IMR-90 (cell line): ENCODE measurements around the gene RPEL1. TPM values are rescaled to one million over a fixed set of nuclear protein-coding genes. Genes with fewer than 3 reads are reported as not detected.

Experiments used
- ATAC-seq: fragments of 200-7000 bp; cut with Tn5 transposase; 2 replicates; pipeline ENCODE4 v1.9.1; 2020; ENCODE audit warnings: low read depth, mild to moderate bottlenecking, moderate library complexity
- BruUV-seq: library from RNA; stranded (reverse); fragments of 400-500 nt; replicated peaks from 2 replicates; lab custom pipeline; 2021; lab: Mats Ljungman, UMichigan
- CTCF ChIA-PET: fragments of 300-600 bp; formaldehyde crosslinking; extraction: SDS; loops from one replicate; lab custom pipeline; 2021; ENCODE audit warnings: antibody characterized with exemption; lab: Yijun Ruan, JAX
- POLR2A ChIA-PET: fragments of 300-600 bp; sonication (Branson Sonifier 250); formaldehyde crosslinking; loops from one replicate; lab custom pipeline; 2022; ENCODE audit warnings: antibody characterized with exemption; ENCODE audit not compliant: unreplicated experiment; lab: Charles Lee
- DNase-seq: peaks from one replicate; pipeline ENCODE4 v3.0.0; 2013
- H2AFZ ChIP-seq: replicated peaks from 2 replicates; pipeline ENCODE3; 2013; ENCODE audit warnings: low read length, mild to moderate bottlenecking; ENCODE audit not compliant: poor library complexity
- H2AK5ac ChIP-seq: 2 replicates; pipeline ENCODE4 v1.6.1; 2013; ENCODE audit warnings: low read depth, low read length, inconsistent platforms
- H2AK9ac ChIP-seq: replicated peaks from 2 replicates; pipeline ENCODE3; 2013; ENCODE audit warnings: mild to moderate bottlenecking, low read depth, low read length, moderate library complexity; ENCODE audit not compliant: poor library complexity
- H2BK120ac ChIP-seq: 2 replicates; pipeline ENCODE4 v1.6.1; 2013; ENCODE audit warnings: low read depth, low read length, inconsistent platforms
- H2BK15ac ChIP-seq: 3 replicates; pipeline ENCODE4 v1.6.1; 2013; ENCODE audit warnings: low read depth, low read length, inconsistent platforms
- H2BK20ac ChIP-seq: 2 replicates; pipeline ENCODE4 v1.6.1; 2013; ENCODE audit warnings: low read depth, mild to moderate bottlenecking, inconsistent platforms, low read length, moderate library complexity
- H2BK5ac ChIP-seq: 2 replicates; pipeline ENCODE4 v1.6.1; 2013; ENCODE audit warnings: mild to moderate bottlenecking, low read depth, low read length, inconsistent platforms; ENCODE audit not compliant: poor library complexity, severe bottlenecking
- H3K14ac ChIP-seq: replicated peaks from 2 replicates; pipeline ENCODE4 v1.6.1; 2013; ENCODE audit warnings: low read depth, low read length, inconsistent platforms
- H3K18ac ChIP-seq: 2 replicates; pipeline ENCODE4 v1.6.1; 2013; ENCODE audit warnings: low read depth, low read length, control low read depth
- H3K23ac ChIP-seq: 2 replicates; pipeline ENCODE4 v1.6.1; 2013; ENCODE audit warnings: low read depth, low read length, inconsistent platforms
- H3K27ac ChIP-seq: 2 replicates; pipeline ENCODE4 v1.5.1; 2013; ENCODE audit warnings: mild to moderate bottlenecking, control low read depth, low read length; ENCODE audit not compliant: insufficient read depth
- H3K27me3 ChIP-seq: 2 replicates; pipeline ENCODE4 v1.6.1; 2013; ENCODE audit warnings: low read length; ENCODE audit not compliant: control insufficient read depth, insufficient read depth
- H3K36me3 ChIP-seq: 2 replicates; pipeline ENCODE4 v1.6.1; 2013; ENCODE audit warnings: low read length, mixed read lengths; ENCODE audit not compliant: control insufficient read depth, insufficient read depth
- H3K4ac ChIP-seq: 2 replicates; pipeline ENCODE4 v1.6.1; 2013; ENCODE audit warnings: low read depth, low read length, inconsistent platforms
- H3K4me1 ChIP-seq: 2 replicates; pipeline ENCODE4 v1.6.1; 2013; ENCODE audit warnings: low read length, mixed read lengths; ENCODE audit not compliant: control insufficient read depth, insufficient read depth
- H3K4me2 ChIP-seq: 2 replicates; pipeline ENCODE4 v1.6.1; 2013; ENCODE audit warnings: low read depth, mild to moderate bottlenecking, control low read depth, low read length, moderate library complexity
- H3K4me3 ChIP-seq: 2 replicates; pipeline ENCODE4 v1.5.1; 2013; ENCODE audit warnings: low read depth, mild to moderate bottlenecking, control low read depth, low read length, moderate library complexity; ENCODE audit not compliant: insufficient read depth
- H3K56ac ChIP-seq: 2 replicates; pipeline ENCODE4 v1.6.1; 2013; ENCODE audit warnings: low read length, inconsistent platforms; ENCODE audit not compliant: insufficient read depth; ENCODE audit errors: extremely low read depth
- H3K79me1 ChIP-seq, 2 experiments: 2 replicates each; pipeline ENCODE4 v1.6.1; 2013; ENCODE audit warnings: low read length in 2 of 2, inconsistent platforms in 1 of 2, low read depth in 1 of 2
- H3K9ac ChIP-seq: 2 replicates; pipeline ENCODE4 v1.6.1; 2013; ENCODE audit warnings: low read depth, low read length, control low read depth
- H3K9me1 ChIP-seq: 2 replicates; pipeline ENCODE4 v1.6.1; 2013; ENCODE audit warnings: low read length, inconsistent platforms; ENCODE audit not compliant: insufficient read depth
- H3K9me3 ChIP-seq: 2 replicates; pipeline ENCODE4 v1.6.1; 2013; ENCODE audit warnings: low read length; ENCODE audit not compliant: control insufficient read depth, insufficient read depth
- H4K20me1 ChIP-seq: 2 replicates; pipeline ENCODE4 v1.6.1; 2013; ENCODE audit warnings: low read length, inconsistent platforms; ENCODE audit not compliant: insufficient read depth
- H4K5ac ChIP-seq: 2 replicates; pipeline ENCODE4 v1.6.1; 2013; ENCODE audit warnings: mild to moderate bottlenecking, low read depth, low read length, control low read depth
- H4K8ac ChIP-seq, 2 experiments: 2 replicates each; pipeline ENCODE4 v1.6.1; 2013; ENCODE audit warnings: low read depth in 2 of 2, low read length in 2 of 2, control low read depth in 1 of 2, inconsistent platforms in 1 of 2
- H4K91ac ChIP-seq: 2 replicates; pipeline ENCODE4 v1.6.1; 2013; ENCODE audit warnings: low read depth, low read length, inconsistent platforms; ENCODE audit not compliant: insufficient read depth
- BHLHE40 ChIP-seq: fragments of 150-350 bp; IDR thresholded peaks from 2 replicates; pipeline ENCODE4 v1.6.1; 2016; ENCODE audit warnings: mild to moderate bottlenecking, low read depth, low read length
- CEBPB ChIP-seq: IDR thresholded peaks from 2 replicates; pipeline ENCODE4 v1.6.1; 2012; ENCODE audit warnings: low read depth, low read length, improper control_type of control experiment
- CHD1 ChIP-seq: IDR thresholded peaks from 2 replicates; pipeline ENCODE4 v1.6.1; 2012; ENCODE audit warnings: low read depth, low read length, improper control_type of control experiment
- CTCF ChIP-seq: conservative IDR thresholded peaks from 2 replicates; pipeline ENCODE4 v1.5.1; 2012; ENCODE audit warnings: mild to moderate bottlenecking, low read depth, low read length, improper control_type of control experiment
- ELK1 ChIP-seq: fragments of 150-350 bp; IDR thresholded peaks from 2 replicates; pipeline ENCODE4 v1.6.1; 2016; ENCODE audit warnings: low read depth, mild to moderate bottlenecking, low read length, moderate library complexity, borderline replicate concordance
- FOS ChIP-seq: fragments of 150-350 bp; IDR thresholded peaks from 2 replicates; pipeline ENCODE4 v1.6.1; 2016; ENCODE audit warnings: low read depth, low read length
- MAFK ChIP-seq: IDR thresholded peaks from 2 replicates; pipeline ENCODE4 v1.6.1; 2012; ENCODE audit warnings: low read depth, low read length, improper control_type of control experiment
- MAZ ChIP-seq: IDR thresholded peaks from 2 replicates; pipeline ENCODE4 v1.6.1; 2012; ENCODE audit warnings: low read depth, mild to moderate bottlenecking, low read length, improper control_type of control experiment, moderate library complexity, borderline replicate concordance
- MXI1 ChIP-seq: IDR thresholded peaks from 2 replicates; pipeline ENCODE4 v1.6.1; 2012; ENCODE audit warnings: low read depth, mild to moderate bottlenecking, low read length, moderate library complexity, borderline replicate concordance
- NFE2L2 ChIP-seq: fragments of 150-350 bp; IDR thresholded peaks from 2 replicates; pipeline ENCODE4 v1.6.1; 2016; ENCODE audit warnings: low read depth, mild to moderate bottlenecking, low read length
- POLR2A ChIP-seq: IDR thresholded peaks from 2 replicates; pipeline ENCODE4 v1.6.1; 2012; ENCODE audit warnings: mild to moderate bottlenecking, low read depth, low read length
- RAD21 ChIP-seq: IDR thresholded peaks from 2 replicates; pipeline ENCODE4 v1.6.1; 2012; ENCODE audit warnings: low read length, improper control_type of control experiment
- RCOR1 ChIP-seq: IDR thresholded peaks from 2 replicates; pipeline ENCODE4 v1.6.1; 2012; ENCODE audit warnings: mild to moderate bottlenecking, low read length, improper control_type of control experiment; ENCODE audit not compliant: insufficient replicate concordance
- RFX5 ChIP-seq: IDR thresholded peaks from 2 replicates; pipeline ENCODE4 v1.8.0; 2012; ENCODE audit warnings: low read depth, mild to moderate bottlenecking, low read length, moderate library complexity
- SMC3 ChIP-seq: fragments of 150-350 bp; IDR thresholded peaks from 2 replicates; pipeline ENCODE4 v1.6.1; 2016; ENCODE audit warnings: low read depth, mild to moderate bottlenecking, antibody characterized with exemption, low read length, moderate library complexity
- USF2 ChIP-seq: fragments of 150-350 bp; IDR thresholded peaks from 2 replicates; pipeline ENCODE4 v1.6.1; 2017; ENCODE audit warnings: mild to moderate bottlenecking, antibody characterized with exemption, low read length, low read depth
- WGBS, 2 experiments: methylation state at CpG; one replicate each; pipeline versions ENCODE4 v1.1.5 to v1.1.7; 2013; ENCODE audit warnings: missing lambda C conversion rate in 2 of 2; ENCODE audit not compliant: insufficient read length in 1 of 2; ENCODE audit errors: extremely low coverage in 2 of 2; 5-methylcytosine and 5-hydroxymethylcytosine counted together
- dilution Hi-C: fragments of 300-500 bp; cut with HindIII; formaldehyde crosslinking; loops from one replicate; pipeline ENCODE4 v1.14.3; 2018; ENCODE audit warnings: low sequenced_read_pairs; ENCODE audit not compliant: unreplicated experiment
- in situ Hi-C: fragments of 300-500 bp; cut with MboI; formaldehyde crosslinking; loops from 3 replicates; pipeline ENCODE4 v1.14.3; 2019; ENCODE audit warnings: low sequenced_read_pairs, inconsistent platforms, mixed read lengths
- intact Hi-C: fragments of 100-400 bp; cut with micrococcal nuclease; formaldehyde crosslinking; loops from 2 replicates; pipeline ENCODE4 v1.10.0; 2022
- polyA plus RNA-seq, 3 experiments: library from polyadenylated mRNA; depleted of rRNA; stranded (reverse); fragments of >200 nt; gene quantifications; 2 replicates each; pipeline ENCODE4 v1.2.3, GENCODE V29; 2012; ENCODE audit warnings: low replicate concordance in 1 of 3
- total RNA-seq: library from RNA; depleted of rRNA; stranded (reverse); fragments of >200 nt; gene quantifications from 2 replicates; pipeline ENCODE4 v1.2.3, GENCODE V29; 2012

The RPEL1 gene
- total and polyA plus RNA-seq, 2 of the 4 experiments (the other 2 are of a cell fraction) = under 0.01 to 0.26 TPM

GRCh38 chr10:103291588-103291987 lies 45.9 kb downstream of the RPEL1 start:
- Histone ChIP-seq H2BK120ac (no peak overlapping the region), H3K27me3 (no peaks in the 10 kb centered on the region), H4K91ac (no peak overlapping the region), H3K18ac (no peak overlapping the region), H2AFZ (no peak overlapping the region), H3K4me2 (no peak overlapping the region), H3K14ac (no peak overlapping the region), H3K4ac (no peak overlapping the region), H2BK5ac (no peak overlapping the region), H3K23ac (no peak overlapping the region), H3K27ac (no peak overlapping the region), H3K36me3 (no peaks in the 10 kb centered on the region; the same call in 1 of the 2 replicates), H3K9me3 (no peaks in the 10 kb centered on the region), H2AK5ac (no peak overlapping the region), H4K8ac (no peak overlapping the region), H3K79me1 (no peaks in the 10 kb centered on the region), H4K5ac (no peak overlapping the region), H3K9me1 (no peaks in the 10 kb centered on the region), H2BK20ac (no peak overlapping the region), H2BK15ac (no peak overlapping the region), H2AK9ac (no peak overlapping the region), H4K20me1 (no peaks in the 10 kb centered on the region), H3K4me1 (no peaks in the 10 kb centered on the region), H3K56ac (no peak overlapping the region), H3K9ac (no peak overlapping the region), H3K4me3 (no peak overlapping the region)
- dilution Hi-C loops (no loop called here), in situ Hi-C loops (no loop called here), intact Hi-C loops (no loop called here)
- ChIA-PET POLR2A (interaction anchor here (0.6 kb wide), 1 partner anchor 31 kb away, joined by 4 read pairs; no protein-coding TSS in a partner anchor), CTCF (no interaction called here)
- DNase-seq = no peak
- BruUV-seq = no TSS peak
- TF ChIP-seq ELK1 (no peak), RCOR1 (no peak), CTCF (no peak), SMC3 (no peak), POLR2A (no peak), FOS (no peak), NFE2L2 (no peak), MAFK (no peak), USF2 (no peak), MAZ (no peak), BHLHE40 (no peak), MXI1 (no peak), CEBPB (no peak), CHD1 (no peak), RAD21 (no peak), RFX5 (no peak)
- ATAC-seq = no peak
- whole genome bisulfite sequencing, 2 experiments = no CpG with 5 or more reads among the region's 4 CpGs
